Activated CD8-positive, alpha-beta memory T cell treated with anti-CD3 and anti-CD28 coated beads for 24 hours (primary cell): ENCODE measurements around the gene KCNK1.

Experiments used
- DNase-seq: peaks from one replicate; pipeline ENCODE4 v3.0.0-alpha.2; 2020

Gene KCNK1

GRCh38 chr1:233613252-233614172 lies at the start of gene KCNK1:
TSS of gene KCNK1 (plus strand) at chr1:233614106. CDS start at chr1:233614172, 66 bp downstream.
- no peak for DNase-seq

- no peak for DNase-seq
These were observed 48.6 kb upstream of the KCNK1 start for GRCh38 chr1:233565313-233565712.

GRCh38 chr1:233566886-233567285 lies 47.0 kb upstream of the KCNK1 start:
- no peak for DNase-seq

- DNase-seq: no peak
These were observed 44.3 kb upstream of the KCNK1 start for GRCh38 chr1:233569636-233570035.

- no peak for DNase-seq
These were observed 43.7 kb upstream of the KCNK1 start for GRCh38 chr1:233570216-233570615.

- no peak for DNase-seq
These were observed 43.2 kb upstream of the KCNK1 start for GRCh38 chr1:233570706-233571105.

GRCh38 chr1:233572896-233573295 lies 41.0 kb upstream of the KCNK1 start:
- no peak for DNase-seq

- no peak for DNase-seq
These were observed 38.5 kb upstream of the KCNK1 start for GRCh38 chr1:233575450-233575849.

GRCh38 chr1:233582439-233582838 lies 31.5 kb upstream of the KCNK1 start:
- DNase-seq: no peak

GRCh38 chr1:233584376-233584775 lies 29.5 kb upstream of the KCNK1 start:
- DNase-seq: no peak

GRCh38 chr1:233584931-233585330 lies 29.0 kb upstream of the KCNK1 start:
- DNase-seq: no peak

- no peak for DNase-seq
These were observed 27.6 kb upstream of the KCNK1 start for GRCh38 chr1:233586301-233586700.

GRCh38 chr1:233587196-233587595 lies 26.7 kb upstream of the KCNK1 start:
- DNase-seq: no peak

GRCh38 chr1:233587958-233588799 lies 25.7 kb upstream of the KCNK1 start:
- DNase-seq: no peak

- DNase-seq: no peak
These were observed 16.4 kb upstream of the KCNK1 start for GRCh38 chr1:233597489-233597901.

- no peak for DNase-seq
These were observed 14.9 kb upstream of the KCNK1 start for GRCh38 chr1:233598891-233599541.

- no peak for DNase-seq
These were observed 14.3 kb upstream of the KCNK1 start for GRCh38 chr1:233599542-233600073.

GRCh38 chr1:233600488-233600887 lies 13.4 kb upstream of the KCNK1 start:
- DNase-seq: no peak

GRCh38 chr1:233603478-233603877 lies 10.4 kb upstream of the KCNK1 start:
- no peak for DNase-seq

- no peak for DNase-seq
These were observed 8.7 kb upstream of the KCNK1 start for GRCh38 chr1:233605205-233605604.

- DNase-seq: no peak
These were observed 7.1 kb upstream of the KCNK1 start for GRCh38 chr1:233606813-233607212.

- no peak for DNase-seq
These were observed 6.4 kb upstream of the KCNK1 start for GRCh38 chr1:233607252-233608119.
